GM19463 (cell line): Measurements from ENCODE around the gene CSNK1D.

Experiments used
- ATAC-seq: cut with Tn5 transposase; IDR thresholded peaks from one replicate; pipeline ENCODE4 v1.9.1; 2021; ENCODE audit warnings: mild to moderate bottlenecking, moderate library complexity; ENCODE audit not compliant: unreplicated experiment

CSNK1D gene

GRCh38 chr17:82273327-82274133 lies at the start of gene CSNK1D:
CSNK1D (minus strand) TSS chr17:82273700; CDS start chr17:82273381, 319 bp downstream.
- ATAC-seq, result peak; percentile 82

- ATAC-seq, result no peak
These were observed 49.3 kb upstream of the CSNK1D start for GRCh38 chr17:82322526-82323453.

- no peak for ATAC-seq
These were observed 48.5 kb upstream of the CSNK1D start for GRCh38 chr17:82321947-82322466.

GRCh38 chr17:82320956-82321927 lies 47.7 kb upstream of the CSNK1D start:
- ATAC-seq, result no peak

- no peak for ATAC-seq
These were observed 46.8 kb upstream of the CSNK1D start for GRCh38 chr17:82320140-82320840.

GRCh38 chr17:82319619-82320062 lies 46.1 kb upstream of the CSNK1D start:
- ATAC-seq, result no peak

GRCh38 chr17:82318772-82319606 lies 45.5 kb upstream of the CSNK1D start:
- ATAC-seq, result no peak

GRCh38 chr17:82318169-82318498 lies 44.6 kb upstream of the CSNK1D start:
- ATAC-seq, result no peak

- no peak for ATAC-seq
These were observed 44.1 kb upstream of the CSNK1D start, which contains the start of gene CD7 for GRCh38 chr17:82317394-82318168. CD7 (minus strand) TSS chr17:82317608; CDS start chr17:82317495, 113 bp downstream.

GRCh38 chr17:82316651-82317393 lies 43.3 kb upstream of the CSNK1D start:
- ATAC-seq, result no peak

- no peak for ATAC-seq
These were observed 42.3 kb upstream of the CSNK1D start for GRCh38 chr17:82315703-82316358.

- no peak for ATAC-seq
These were observed 41.5 kb upstream of the CSNK1D start for GRCh38 chr17:82314727-82315605.

- no peak for ATAC-seq
These were observed 40.7 kb upstream of the CSNK1D start for GRCh38 chr17:82314012-82314726.

- ATAC-seq, result no peak
These were observed 39.9 kb upstream of the CSNK1D start for GRCh38 chr17:82313195-82314011.
